PC-9 (cell line): ENCODE data around the gene JUND. TPM values are rescaled to one million over a fixed set of nuclear protein-coding genes. Genes with fewer than 3 reads are reported as not detected.

ENCODE experiments used
- BruUV-seq: library from RNA; stranded (reverse); fragments of 400-500 nt; replicated peaks from 2 replicates; lab custom pipeline; 2021; lab: Mats Ljungman, UMichigan
- CTCF ChIA-PET: fragments of 300-600 bp; sonication (Branson Sonifier 250); formaldehyde crosslinking; loops from one replicate; lab custom pipeline; 2022; ENCODE audit warnings: antibody characterized with exemption; lab: Charles Lee
- POLR2A ChIA-PET: fragments of 300-600 bp; sonication (Branson Sonifier 250); formaldehyde crosslinking; loops from one replicate; lab custom pipeline; 2022; ENCODE audit warnings: antibody characterized with exemption; ENCODE audit not compliant: unreplicated experiment; lab: Charles Lee
- DNase-seq, 2 experiments: peaks; one replicate each; pipeline versions ENCODE4 v3.0.0 to v3.0.0-alpha.2; 2015 to 2022; ENCODE audit warnings: mixed read lengths in 1 of 2
- H2AFZ ChIP-seq: fragments of 200-600 bp; sonication (generic); 2 replicates; pipeline ENCODE4 v1.8.1; 2017; ENCODE audit warnings: antibody characterized with exemption
- H3F3A ChIP-seq: fragments of 200-600 bp; sonication (generic); 2 replicates; pipeline ENCODE4 v1.8.1; 2017; ENCODE audit warnings: antibody characterized with exemption, mild to moderate bottlenecking, low read depth; ENCODE audit not compliant: insufficient read depth
- H3K27ac ChIP-seq: fragments of 200-600 bp; sonication (generic); 2 replicates; pipeline ENCODE4 v1.6.1; 2016; ENCODE audit warnings: mixed run types
- H3K27me3 ChIP-seq: fragments of 200-600 bp; sonication (generic); 2 replicates; pipeline ENCODE4 v1.6.1; 2016; ENCODE audit warnings: low read depth, mixed run types; ENCODE audit not compliant: insufficient read depth
- H3K36me3 ChIP-seq: fragments of 200-600 bp; sonication (generic); 2 replicates; pipeline ENCODE4 v1.6.1; 2016; ENCODE audit warnings: low read depth, mixed run types
- H3K4me1 ChIP-seq: fragments of 200-600 bp; sonication (generic); replicated peaks from 2 replicates; pipeline ENCODE4 v1.6.1; 2016; ENCODE audit warnings: mixed run types; ENCODE audit not compliant: insufficient read depth
- H3K4me2 ChIP-seq: fragments of 200-600 bp; sonication (generic); 2 replicates; pipeline ENCODE4 v1.6.1; 2017; ENCODE audit warnings: mixed run types
- H3K4me3 ChIP-seq: fragments of 200-600 bp; sonication (generic); 2 replicates; pipeline ENCODE4 v1.6.1; 2016; ENCODE audit warnings: mixed run types
- H3K79me2 ChIP-seq: fragments of 200-600 bp; sonication (generic); 2 replicates; pipeline ENCODE4 v1.6.1; 2017; ENCODE audit warnings: low read depth, mixed run types
- H3K9me2 ChIP-seq: fragments of 200-600 bp; sonication (generic); 2 replicates; pipeline ENCODE4 v1.8.1; 2017; ENCODE audit warnings: mild to moderate bottlenecking; ENCODE audit not compliant: insufficient read depth
- H3K9me3 ChIP-seq: fragments of 200-600 bp; sonication (generic); 2 replicates; pipeline ENCODE4 v1.8.1; 2016; ENCODE audit warnings: low read depth; ENCODE audit not compliant: insufficient read depth
- H4K20me1 ChIP-seq: fragments of 200-600 bp; sonication (generic); 2 replicates; pipeline ENCODE4 v1.8.1; 2017; ENCODE audit not compliant: insufficient read depth
- EZH2 ChIP-seq: fragments of 200-600 bp; sonication (generic); IDR thresholded peaks from 2 replicates; pipeline ENCODE4 v1.8.0; 2017; ENCODE audit warnings: antibody characterized with exemption, low read depth
- intact Hi-C: fragments of 100-400 bp; cut with micrococcal nuclease; formaldehyde crosslinking; loops from one replicate; pipeline ENCODE4 v1.10.0; 2022; ENCODE audit not compliant: unreplicated experiment
- microRNA-seq: library from miRNA; unstranded; fragments of <30 nt; microRNA quantifications from one replicate; pipeline ENCODE4 v1.2.0, GENCODE V29; 2021; ENCODE audit warnings: borderline number of aligned reads, borderline replicate concordance
- total RNA-seq: library from RNA; stranded (reverse); gene quantifications from 2 replicates; pipeline ENCODE4 v1.2.3, GENCODE V29; 2021
- TF ChIP-seq, protein P1 (sequence below): fragments of 200-600 bp; sonication (generic); conservative IDR thresholded peaks from 2 replicates; pipeline ENCODE4 v1.6.1; 2017; ENCODE audit warnings: mixed run types, antibody characterized with exemption, mild to moderate bottlenecking, moderate library complexity

The JUND gene
- total RNA-seq, 1 experiment from 2014 or later, result 115 TPM

DNA sequence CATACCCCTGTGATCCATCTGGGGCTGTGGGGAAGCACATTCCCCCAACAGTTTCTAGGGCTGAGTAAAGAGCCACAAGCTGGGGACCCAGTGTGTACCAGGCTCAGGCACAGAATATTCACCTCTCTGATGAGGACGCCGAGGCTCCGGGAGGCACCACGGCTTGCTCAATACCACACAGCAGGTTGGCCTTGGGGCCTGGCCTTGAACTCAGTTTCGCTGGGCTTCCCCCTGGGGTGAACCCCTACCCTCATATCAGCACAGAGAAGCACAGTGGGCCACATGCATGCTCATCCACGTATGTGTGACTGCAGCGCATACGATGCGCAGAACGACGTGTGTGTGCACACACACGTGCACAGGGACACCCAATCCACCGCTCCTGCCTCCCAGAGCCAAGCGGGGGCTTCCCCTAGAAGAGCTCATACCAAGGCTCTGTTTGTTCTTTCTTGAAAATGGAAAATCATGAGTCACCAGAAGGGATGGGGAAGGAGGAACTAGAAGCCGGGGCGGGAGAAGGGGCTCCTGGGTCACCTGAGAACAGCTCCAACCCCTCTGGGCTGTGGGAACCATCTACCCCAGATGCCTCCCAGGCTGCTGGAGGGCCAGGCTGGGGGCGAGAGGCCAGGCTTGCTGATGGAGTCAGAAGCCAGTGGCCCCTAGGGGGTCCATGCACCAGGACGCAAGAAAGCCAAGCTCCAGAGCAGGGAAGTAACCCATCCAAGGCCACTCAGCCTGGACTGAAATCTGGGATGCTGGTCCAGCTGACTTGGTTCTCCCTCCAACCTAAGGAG, 50.3 kb downstream of the JUND start:
- POLR2A ChIA-PET, result interaction anchor here (0.6 kb wide), 1 partner anchor 39 kb away, joined by 12 read pairs; no protein-coding TSS in a partner anchor
- H3K79me2 ChIP-seq, result no peaks in the 10 kb centered on the region
- no peak for TF ChIP-seq EZH2
- TF ChIP-seq, protein P1, sequence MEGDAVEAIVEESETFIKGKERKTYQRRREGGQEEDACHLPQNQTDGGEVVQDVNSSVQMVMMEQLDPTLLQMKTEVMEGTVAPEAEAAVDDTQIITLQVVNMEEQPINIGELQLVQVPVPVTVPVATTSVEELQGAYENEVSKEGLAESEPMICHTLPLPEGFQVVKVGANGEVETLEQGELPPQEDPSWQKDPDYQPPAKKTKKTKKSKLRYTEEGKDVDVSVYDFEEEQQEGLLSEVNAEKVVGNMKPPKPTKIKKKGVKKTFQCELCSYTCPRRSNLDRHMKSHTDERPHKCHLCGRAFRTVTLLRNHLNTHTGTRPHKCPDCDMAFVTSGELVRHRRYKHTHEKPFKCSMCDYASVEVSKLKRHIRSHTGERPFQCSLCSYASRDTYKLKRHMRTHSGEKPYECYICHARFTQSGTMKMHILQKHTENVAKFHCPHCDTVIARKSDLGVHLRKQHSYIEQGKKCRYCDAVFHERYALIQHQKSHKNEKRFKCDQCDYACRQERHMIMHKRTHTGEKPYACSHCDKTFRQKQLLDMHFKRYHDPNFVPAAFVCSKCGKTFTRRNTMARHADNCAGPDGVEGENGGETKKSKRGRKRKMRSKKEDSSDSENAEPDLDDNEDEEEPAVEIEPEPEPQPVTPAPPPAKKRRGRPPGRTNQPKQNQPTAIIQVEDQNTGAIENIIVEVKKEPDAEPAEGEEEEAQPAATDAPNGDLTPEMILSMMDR, result no peak
- DNase-seq, result no peak
- H3K9me3 ChIP-seq, result no peaks in the 10 kb centered on the region
- BruUV-seq, result no TSS peak
- H3K27ac ChIP-seq, result no peak overlapping the region
- peaks cover 28% of the 10 kb centered on the region for H3F3A ChIP-seq
- no peak overlapping the region for H2AFZ ChIP-seq
- H3K4me1 ChIP-seq, result peaks cover 5% of the 10 kb centered on the region; the same call in 1 of the 2 replicates
- H3K4me2 ChIP-seq, result 0 out of 2 replicates have a peak overlapping the region, but pooled peaks have one; percentile 32
- H4K20me1 ChIP-seq, result peaks cover 5% of the 10 kb centered on the region
- no peaks in the 10 kb centered on the region for H3K9me2 ChIP-seq
- no peaks in the 10 kb centered on the region for H3K27me3 ChIP-seq
- CTCF ChIA-PET, result interaction anchor here (0.6 kb wide), 1 partner anchor 22 kb away, joined by 5 read pairs; no protein-coding TSS in a partner anchor
- H3K36me3 ChIP-seq, result no peaks in the 10 kb centered on the region
- no peak overlapping the region for H3K4me3 ChIP-seq
- intact Hi-C loops, result no loop called here

DNA sequence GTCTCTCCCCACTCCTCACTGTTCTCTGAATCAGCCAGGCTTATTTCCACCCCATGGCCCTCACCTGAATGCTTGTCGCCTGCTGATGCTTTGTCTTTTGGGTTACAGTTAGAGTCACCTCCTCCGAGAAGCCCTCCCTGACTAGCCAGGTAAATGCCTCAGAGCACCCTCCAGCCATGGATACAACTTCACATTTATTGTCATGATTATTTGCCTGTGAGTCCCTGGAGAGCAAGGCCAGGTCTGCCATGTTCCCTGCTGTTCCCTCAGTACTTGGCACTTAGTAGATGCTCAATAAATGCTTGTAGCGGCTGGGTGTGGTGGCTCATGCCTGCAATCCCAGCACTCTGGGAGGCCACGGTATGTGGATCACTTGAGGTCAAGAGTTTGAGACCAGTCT, 51.5 kb downstream of the JUND start:
- Histone ChIP-seq H3K4me1 (peaks cover 5% of the 10 kb centered on the region; the same call in 1 of the 2 replicates), H4K20me1 (peaks cover 5% of the 10 kb centered on the region), H3F3A (peaks cover 28% of the 10 kb centered on the region), H3K27me3 (no peaks in the 10 kb centered on the region), H3K4me3 (no peak overlapping the region), H3K9me3 (no peaks in the 10 kb centered on the region), H3K36me3 (no peaks in the 10 kb centered on the region), H3K4me2 (no peak overlapping the region), H2AFZ (no peak overlapping the region), H3K79me2 (no peaks in the 10 kb centered on the region), H3K9me2 (no peaks in the 10 kb centered on the region), H3K27ac (no peak overlapping the region)
- POLR2A ChIA-PET, result no interaction called here
- no peak for DNase-seq
- intact Hi-C loops, result no loop called here
- TF ChIP-seq, protein P1, result no peak
- no peak for TF ChIP-seq EZH2
- CTCF ChIA-PET, result interaction anchor here (0.6 kb wide), 1 partner anchor 17 kb away, joined by 5 read pairs; no protein-coding TSS in a partner anchor
- no TSS peak for BruUV-seq

Small RNA genes lying within 50 kb of the gene (microRNA-seq; reads per million reads assigned to microRNA genes)
- 4.7 reads per million for gene MIR3188

Other genes starting within 250 kb of the JUND start
- gene IL12RB1, start 194.7 kb downstream of the JUND start, total RNA-seq, result 0.55 and 1.1 TPM in 2 replicates
- gene MAST3, start 183.8 kb downstream of the JUND start, total RNA-seq, result 14.1 and 15.8 TPM in 2 replicates
- 58.3 and 61.8 TPM in 2 replicates for gene PIK3R2, start 128.5 kb downstream of the JUND start, total RNA-seq
- gene IFI30, start 107.8 kb downstream of the JUND start, total RNA-seq, result 26.1 and 35.8 TPM in 2 replicates
- 11.2 and 12.1 TPM in 2 replicates for gene MPV17L2, start 88.4 kb downstream of the JUND start, total RNA-seq
- 4.0 and 4.1 TPM in 2 replicates for gene RAB3A, start 77.6 kb downstream of the JUND start, total RNA-seq
- 2.2 and 3.8 TPM in 2 replicates for gene PDE4C, start 55.2 kb downstream of the JUND start, total RNA-seq
- gene IQCN, start 7.2 kb downstream of the JUND start, total RNA-seq, result 5.6 and 7.3 TPM in 2 replicates
- 291 and 323 TPM in 2 replicates for gene LSM4, start 41.5 kb upstream of the JUND start, total RNA-seq
- gene PGPEP1, start 59.0 kb upstream of the JUND start, total RNA-seq, result 42.0 and 53.6 TPM in 2 replicates
- gene GDF15, start 104.5 kb upstream of the JUND start, total RNA-seq, result 15.1 and 17.2 TPM in 2 replicates
- gene LRRC25, start 116.0 kb upstream of the JUND start, total RNA-seq, result not detected in 2 replicates
- gene SSBP4, start 137.8 kb upstream of the JUND start, total RNA-seq, result 56.6 and 65.2 TPM in 2 replicates
- gene ISYNA1, start 156.5 kb upstream of the JUND start, total RNA-seq, result 129 and 142 TPM in 2 replicates
- 12.9 and 14.6 TPM in 2 replicates for gene ELL, start 240.4 kb upstream of the JUND start, total RNA-seq